Thymus (tissue), 11 donors: Measurements from ENCODE around the gene PRKCH. TPM values are rescaled to one million over a fixed set of nuclear protein-coding genes. Genes with fewer than 3 reads are reported as not detected.

Source experiments
- DNase-seq, 9 donors: peaks; one replicate each; pipeline ENCODE4 v3.0.0-alpha.2; 2013; ENCODE audit warnings: low spot score in 9 of 9, low read depth in 6 of 9, missing footprints in 1 of 9
- H3K27ac ChIP-seq, 2 donors: one replicate each; pipeline ENCODE4 v1.5.1; 2013; ENCODE audit warnings: control low read depth in 1 of 2, low read depth in 1 of 2, low read length in 1 of 2, mild to moderate bottlenecking in 1 of 2, moderate library complexity in 1 of 2
- H3K27me3 ChIP-seq, 2 donors: one replicate each; pipeline ENCODE4 v1.5.1; 2013; ENCODE audit warnings: low read length in 1 of 2; ENCODE audit not compliant: control insufficient read depth in 2 of 2, insufficient read depth in 1 of 2
- H3K36me3 ChIP-seq, 2 donors: one replicate each; pipeline ENCODE4 v1.5.1; 2013; ENCODE audit warnings: low read length in 1 of 2, mild to moderate bottlenecking in 1 of 2, moderate library complexity in 1 of 2; ENCODE audit not compliant: control insufficient read depth in 2 of 2, insufficient read depth in 2 of 2
- H3K4me1 ChIP-seq, 2 donors: one replicate each; pipeline ENCODE4 v1.5.1; 2013; ENCODE audit warnings: low read length in 2 of 2; ENCODE audit not compliant: control insufficient read depth in 2 of 2, insufficient read depth in 2 of 2
- H3K4me3 ChIP-seq, 2 donors: one replicate each; pipeline ENCODE4 v1.5.1; 2013; ENCODE audit warnings: low read length in 2 of 2, control low read depth in 1 of 2, mild to moderate bottlenecking in 1 of 2
- H3K9me3 ChIP-seq, 2 donors: one replicate each; pipeline ENCODE4 v1.5.1; 2013; ENCODE audit warnings: low read length in 1 of 2, mild to moderate bottlenecking in 1 of 2; ENCODE audit not compliant: control insufficient read depth in 2 of 2, insufficient read depth in 1 of 2
- WGBS: extraction: QIAGEN DNeasy Blood & Tissue Kit; methylation state at CpG from one replicate; pipeline ENCODE4 v1.1.7; 2013; 5-methylcytosine and 5-hydroxymethylcytosine counted together
- polyA plus RNA-seq: library from polyadenylated mRNA; stranded (reverse); fragments of 200-250 nt; gene quantifications from one replicate; pipeline ENCODE4 v1.2.3, GENCODE V29; 2013
- total RNA-seq: library from RNA; stranded (reverse); fragments of 120-200 nt; gene quantifications from one replicate; pipeline ENCODE4 v1.2.4, GENCODE V29; 2013
- donor health status: healthy.

Gene PRKCH
- total and polyA plus RNA-seq, 2 donors, result 73.5 to 81.8 TPM

GRCh38 chr14:61394542-61394941 is 73.2 kb downstream of the PRKCH start:
- no peak for DNase-seq
- Histone ChIP-seq H3K4me3 (no peak overlapping the region), H3K27ac (peak overlapping the region in 1 of 2 donors; percentile 18), H3K4me1 (peaks cover 7 to 37% of the 10 kb centered on the region in 2 donors), H3K9me3 (no peaks in the 10 kb centered on the region), H3K27me3 (no peaks in the 10 kb centered on the region), H3K36me3 (peaks cover 0 to 5% of the 10 kb centered on the region in 2 donors)
- 93% methylated on average over 1 of the region's 1 CpG for WGBS

- Histone ChIP-seq H3K4me1 (peaks cover 7 to 30% of the 10 kb centered on the region in 2 donors), H3K27me3 (no peaks in the 10 kb centered on the region), H3K9me3 (no peaks in the 10 kb centered on the region), H3K4me3 (no peak overlapping the region), H3K36me3 (peaks cover 0 to 5% of the 10 kb centered on the region in 2 donors), H3K27ac (peak overlapping the region in 1 of 2 donors; percentile 55)
- whole genome bisulfite sequencing, result 67% methylated on average over 6 of the region's 6 CpGs
- DNase-seq, result peak in 4 of 9 donors; percentile 30 to 66 (median 36)
Measured at GRCh38 chr14:61395115-61395725, 73.8 kb downstream of the PRKCH start.

DNA sequence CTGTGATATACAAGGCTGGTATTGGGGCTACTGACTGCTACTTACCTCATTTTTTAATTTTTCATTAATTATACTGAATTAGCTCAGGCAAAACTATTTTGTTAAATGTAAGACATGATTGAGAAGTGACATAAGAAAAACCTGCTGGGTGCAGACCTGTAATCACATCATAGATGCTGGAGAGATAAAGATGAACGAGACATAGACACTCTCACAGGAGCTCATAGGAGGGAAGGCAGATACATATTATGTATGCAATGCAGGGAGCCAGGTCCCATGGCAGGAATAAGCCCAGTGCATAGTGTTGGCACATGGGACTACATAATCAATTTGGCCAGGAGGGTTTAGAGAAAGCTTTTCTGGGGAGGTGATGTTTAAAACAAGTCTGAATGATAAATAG is 74.9 kb downstream of the PRKCH start:
- Histone ChIP-seq H3K27ac (no peak overlapping the region), H3K27me3 (no peaks in the 10 kb centered on the region), H3K9me3 (no peaks in the 10 kb centered on the region), H3K4me3 (no peak overlapping the region), H3K36me3 (peaks cover 0 to 5% of the 10 kb centered on the region in 2 donors), H3K4me1 (peaks cover 7 to 31% of the 10 kb centered on the region in 2 donors)
- 61% methylated on average over 1 of the region's 1 CpG for WGBS
- no peak for DNase-seq

DNA sequence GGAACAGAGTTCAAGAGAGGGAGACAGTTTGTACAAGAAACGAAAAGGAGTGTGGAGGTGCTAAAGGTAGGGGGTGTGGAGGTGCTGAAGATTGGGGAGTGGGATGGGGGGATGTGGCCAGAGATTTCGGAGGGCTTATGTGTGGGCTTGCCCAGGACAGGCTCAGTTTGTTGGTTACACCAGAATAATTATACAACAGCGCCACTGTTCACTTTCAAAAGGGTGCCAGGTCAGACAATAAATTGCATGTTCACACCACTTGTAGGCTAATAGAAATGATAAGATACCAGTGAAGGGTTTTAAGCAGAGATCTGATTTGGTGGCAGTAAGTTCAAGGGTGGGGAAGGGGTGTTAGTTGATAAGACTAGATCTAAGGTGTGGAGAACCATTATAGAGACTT is 75.3 kb downstream of the PRKCH start:
- WGBS, result 97% methylated on average over 3 of the region's 3 CpGs
- H3K36me3 ChIP-seq, result peaks cover 0 to 5% of the 10 kb centered on the region in 2 donors
- peaks cover 7 to 31% of the 10 kb centered on the region in 2 donors for H3K4me1 ChIP-seq
- no peak overlapping the region for H3K27ac ChIP-seq
- H3K4me3 ChIP-seq, result no peak overlapping the region
- no peaks in the 10 kb centered on the region for H3K27me3 ChIP-seq
- no peaks in the 10 kb centered on the region for H3K9me3 ChIP-seq
- DNase-seq, result no peak

DNA sequence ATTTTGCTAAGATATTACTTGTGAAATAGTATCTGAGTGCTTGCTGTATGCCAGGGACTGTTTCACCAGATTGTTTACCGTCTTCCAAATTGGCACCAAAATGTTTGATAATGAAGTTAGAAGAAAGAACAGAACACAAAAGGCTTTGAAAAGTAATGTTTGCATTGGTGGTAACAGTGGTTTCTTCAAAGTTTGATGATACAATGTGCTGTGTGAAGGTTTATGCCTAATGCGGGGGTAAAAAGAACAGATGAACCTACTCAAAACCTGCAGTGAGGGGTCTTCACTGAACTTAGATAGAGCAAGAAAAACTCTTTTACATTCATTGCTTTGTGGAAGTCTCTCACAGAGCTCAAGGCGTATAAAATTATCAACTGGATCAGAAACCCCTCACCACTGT is 76.2 kb downstream of the PRKCH start:
- H3K9me3 ChIP-seq, result no peaks in the 10 kb centered on the region
- no peaks in the 10 kb centered on the region for H3K27me3 ChIP-seq
- 80% methylated on average over 3 of the region's 3 CpGs for WGBS
- peaks cover 0 to 5% of the 10 kb centered on the region in 2 donors for H3K36me3 ChIP-seq
- peaks cover 7 to 31% of the 10 kb centered on the region in 2 donors for H3K4me1 ChIP-seq
- DNase-seq, result no peak
- H3K4me3 ChIP-seq, result no peak overlapping the region
- H3K27ac ChIP-seq, result no peak overlapping the region

DNA sequence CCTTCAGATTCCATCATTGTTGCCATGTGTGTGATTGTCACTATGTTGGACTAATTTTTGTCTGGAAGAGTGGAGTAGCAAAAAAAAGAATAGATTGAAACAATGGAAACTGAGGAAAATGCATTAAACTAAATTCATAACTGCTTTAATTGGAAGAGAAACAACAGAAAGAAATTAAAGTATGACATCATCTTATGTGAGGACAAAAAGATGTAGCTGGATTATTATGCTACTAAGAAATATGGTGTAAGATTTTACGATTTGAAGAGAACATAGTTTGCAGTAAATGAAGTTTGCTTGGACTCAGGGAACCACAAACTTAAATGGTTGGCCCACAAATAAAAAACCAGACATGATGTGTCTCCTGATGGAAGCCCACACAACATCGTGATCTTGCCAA is 76.8 kb downstream of the PRKCH start:
- Histone ChIP-seq H3K9me3 (no peaks in the 10 kb centered on the region), H3K4me1 (peaks cover 7 to 31% of the 10 kb centered on the region in 2 donors), H3K4me3 (no peak overlapping the region), H3K36me3 (peaks cover 0 to 5% of the 10 kb centered on the region in 2 donors), H3K27me3 (no peaks in the 10 kb centered on the region), H3K27ac (no peak overlapping the region)
- 95% methylated on average over 2 of the region's 2 CpGs for WGBS
- no peak for DNase-seq

DNA sequence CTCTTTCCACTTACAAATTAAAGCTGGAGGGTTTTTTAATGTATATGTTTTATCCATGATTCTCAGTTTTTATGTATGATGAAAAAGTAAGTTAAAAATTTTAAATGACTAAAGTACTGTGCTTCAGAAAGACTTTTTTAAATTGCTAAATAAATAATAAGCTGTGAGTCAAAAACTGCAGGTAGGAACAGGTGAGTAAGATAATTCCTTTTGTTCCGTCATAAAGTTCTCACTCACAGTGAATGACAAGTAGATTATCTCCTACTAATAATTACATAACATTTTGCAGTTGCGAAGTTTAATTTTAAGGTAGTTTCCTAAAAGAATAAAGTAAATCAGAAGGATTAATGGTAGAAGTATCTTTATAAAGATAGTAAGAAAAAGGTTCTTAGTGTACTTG is 78.0 kb downstream of the PRKCH start:
- WGBS, result 91% methylated on average over 2 of the region's 2 CpGs
- Histone ChIP-seq H3K27ac (no peak overlapping the region), H3K4me1 (peaks cover 10 to 37% of the 10 kb centered on the region in 2 donors)

GRCh38 chr14:61401461-61401860 is 80.1 kb downstream of the PRKCH start:
- no peaks in the 10 kb centered on the region for H3K9me3 ChIP-seq
- 93% methylated on average over 2 of the region's 2 CpGs for WGBS
- DNase-seq, result no peak
- no peaks in the 10 kb centered on the region for H3K27me3 ChIP-seq
- no peak overlapping the region for H3K4me3 ChIP-seq
- no peak overlapping the region for H3K27ac ChIP-seq
- peaks cover 9 to 38% of the 10 kb centered on the region in 2 donors for H3K4me1 ChIP-seq
- H3K36me3 ChIP-seq, result no peaks in the 10 kb centered on the region

More for the DNA sequence above, 78.0 kb downstream of the PRKCH start:
- Histone ChIP-seq H3K9me3 (no peaks in the 10 kb centered on the region), H3K27me3 (no peaks in the 10 kb centered on the region), H3K4me3 (no peak overlapping the region), H3K36me3 (peaks cover 0 to 5% of the 10 kb centered on the region in 2 donors)
- no peak for DNase-seq

DNA sequence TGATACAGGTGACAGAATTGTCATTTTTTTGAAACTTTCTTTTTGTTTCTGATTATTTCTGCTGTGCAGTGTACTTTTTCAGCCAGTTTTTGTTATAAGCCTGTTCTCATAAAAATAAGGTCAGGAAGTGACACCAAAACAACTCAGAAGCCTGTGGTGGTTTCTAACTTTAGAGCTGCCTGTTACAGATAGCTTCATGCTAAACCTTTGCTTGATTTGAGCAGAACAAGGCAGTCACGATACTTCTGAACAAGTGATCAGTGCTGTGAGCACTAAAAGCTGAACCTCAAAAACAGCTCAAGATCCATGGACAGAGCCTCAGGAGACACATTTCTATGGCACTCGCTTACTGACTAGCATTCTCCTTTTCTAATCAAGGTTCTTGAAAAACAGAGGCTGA is 82.0 kb downstream of the PRKCH start:
- Histone ChIP-seq H3K4me3 (peak overlapping the region in 1 of 2 donors; percentile 2), H3K9me3 (no peaks in the 10 kb centered on the region), H3K4me1 (peaks cover 11 to 41% of the 10 kb centered on the region in 2 donors), H3K36me3 (no peaks in the 10 kb centered on the region), H3K27me3 (no peaks in the 10 kb centered on the region), H3K27ac (peak overlapping the region; percentile 32 to 83)
- peak in 8 of 9 donors; percentile 41 to 87 (median 64) for DNase-seq
- WGBS, result 38% methylated on average over 2 of the region's 2 CpGs
